ENCODE measurements around the gene IGSF3. TPM values are rescaled to one million over a fixed set of nuclear protein-coding genes. Genes with fewer than 3 reads are reported as not detected.
A peak's percentile ranks its signal among the peaks of the same experiment; 100 is the strongest.

IGSF3 gene
- total RNA-seq, 2 donors from 2014 or later = 3.3 to 4.9 TPM

DNA sequence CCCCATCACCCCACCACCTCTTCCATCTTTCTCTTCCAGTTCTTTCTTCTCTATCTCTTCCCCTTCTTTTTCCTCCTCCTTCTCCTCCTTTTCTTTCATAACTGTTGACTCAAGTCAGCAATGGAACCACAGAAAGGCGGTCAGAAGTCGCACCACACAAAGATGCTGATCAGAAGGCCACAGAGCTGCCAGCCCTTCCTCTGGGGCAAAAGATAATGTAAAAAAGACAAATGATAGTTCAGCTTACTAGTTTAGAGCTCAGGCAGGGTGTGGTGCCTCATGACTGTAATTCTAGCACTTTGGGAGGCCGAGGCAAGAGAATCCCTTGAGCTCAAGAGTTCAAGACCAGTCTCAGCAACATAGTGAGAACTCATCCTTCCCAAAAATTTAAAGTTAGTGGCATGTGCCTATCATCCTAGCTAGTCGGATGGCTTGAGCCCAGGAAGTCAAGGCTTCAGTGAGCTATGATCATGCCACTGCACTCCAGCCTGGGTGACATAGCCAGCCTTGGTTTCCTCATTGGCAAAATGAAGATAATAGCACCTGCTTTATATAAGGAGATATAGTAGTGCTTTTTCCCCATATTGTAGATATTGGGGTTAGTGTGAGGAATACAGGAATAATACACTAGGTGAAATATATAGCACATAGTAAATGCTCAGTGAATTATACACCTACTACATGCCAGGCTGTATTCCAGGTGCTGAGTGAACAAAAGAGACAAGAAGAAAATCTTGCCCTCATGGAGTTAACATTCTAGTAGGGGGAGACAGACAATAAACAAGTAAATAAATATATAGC, 12.5 kb upstream of the IGSF3 start:
- ATAC-seq (replicated peaks in 1 of 2) (no peak), DNase-seq (no peak)
- peaks cover 22% of the 10 kb centered on the region for H3K27me3 Mint-ChIP-seq (ENCODE audit: low read depth)
- no peak overlapping the region for H3K27ac Mint-ChIP-seq
- no peaks in the 10 kb centered on the region for H3K4me1 Mint-ChIP-seq (ENCODE audit: low read depth)
- H3K9me3 Mint-ChIP-seq = no peaks in the 10 kb centered on the region
- no peaks in the 10 kb centered on the region for H3K36me3 Mint-ChIP-seq (ENCODE audit: insufficient read depth in 2 of 2)
- no peak overlapping the region for H3K4me3 Mint-ChIP-seq

GRCh38 chr1:116679091-116679827, 11.7 kb upstream of the IGSF3 start:
- DNase-seq (no peak), ATAC-seq (replicated peaks in 1 of 2) (no peak)
- Mint-ChIP-seq H3K36me3 (ENCODE audit: insufficient read depth in 2 of 2) (no peaks in the 10 kb centered on the region), H3K27me3 (ENCODE audit: low read depth) (peaks cover 29% of the 10 kb centered on the region), H3K4me3 (no peak overlapping the region), H3K9me3 (no peaks in the 10 kb centered on the region), H3K4me1 (ENCODE audit: low read depth) (no peaks in the 10 kb centered on the region), H3K27ac (no peak overlapping the region)

GRCh38 chr1:116678732-116679090, 11.2 kb upstream of the IGSF3 start:
- Mint-ChIP-seq H3K27me3 (ENCODE audit: low read depth) (peaks cover 35% of the 10 kb centered on the region), H3K9me3 (no peaks in the 10 kb centered on the region), H3K36me3 (ENCODE audit: insufficient read depth in 2 of 2) (no peaks in the 10 kb centered on the region)

GRCh38 chr1:116677474-116678062, 10.0 kb upstream of the IGSF3 start:
- Mint-ChIP-seq H3K4me1 (ENCODE audit: low read depth) (peaks cover 3% of the 10 kb centered on the region), H3K9me3 (no peaks in the 10 kb centered on the region)

More at GRCh38 chr1:116678732-116679090, 11.2 kb upstream of the IGSF3 start:
- Mint-ChIP-seq H3K4me1 (ENCODE audit: low read depth) (no peaks in the 10 kb centered on the region), H3K27ac (no peak overlapping the region), H3K4me3 (no peak overlapping the region)
- no peak for DNase-seq
- no peak for ATAC-seq (replicated peaks in 1 of 2)

GRCh38 chr1:116676291-116676690, 8.8 kb upstream of the IGSF3 start:
- H3K4me1 Mint-ChIP-seq (ENCODE audit: low read depth) = peaks cover 7% of the 10 kb centered on the region
- no peaks in the 10 kb centered on the region for H3K9me3 Mint-ChIP-seq
- no peaks in the 10 kb centered on the region for H3K36me3 Mint-ChIP-seq (ENCODE audit: insufficient read depth in 2 of 2)
- DNase-seq (no peak), ATAC-seq (replicated peaks in 1 of 2) (no peak)
- no peak overlapping the region for H3K27ac Mint-ChIP-seq
- peaks cover 49% of the 10 kb centered on the region for H3K27me3 Mint-ChIP-seq (ENCODE audit: low read depth)
- no peak overlapping the region for H3K4me3 Mint-ChIP-seq

More at GRCh38 chr1:116677474-116678062, 10.0 kb upstream of the IGSF3 start:
- ATAC-seq (replicated peaks in 1 of 2) = no peak
- DNase-seq = no peak
- Mint-ChIP-seq H3K4me3 (no peak overlapping the region), H3K27ac (no peak overlapping the region), H3K36me3 (ENCODE audit: insufficient read depth in 2 of 2) (no peaks in the 10 kb centered on the region), H3K27me3 (ENCODE audit: low read depth) (peaks cover 46% of the 10 kb centered on the region)

DNA sequence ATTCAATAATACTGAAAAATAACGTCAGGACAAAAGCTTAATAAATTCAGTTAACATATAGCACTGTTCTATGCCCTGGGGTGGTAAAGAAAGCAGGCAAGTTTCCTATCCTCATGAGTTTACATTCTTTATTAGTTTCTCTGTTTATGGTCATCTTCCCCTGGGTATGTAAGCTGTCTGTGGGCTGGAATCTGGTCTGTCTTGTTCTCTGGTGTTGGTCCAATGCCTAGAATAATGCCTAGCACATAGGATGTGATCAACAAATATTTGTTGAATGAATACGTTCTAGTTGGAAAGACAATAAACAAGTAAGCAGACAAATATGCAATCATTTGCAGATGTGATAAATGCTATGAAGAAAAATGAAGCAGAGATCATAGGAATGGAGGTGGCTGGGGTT, 7.2 kb upstream of the IGSF3 start:
- no peak for ATAC-seq (replicated peaks in 1 of 2)
- no peak overlapping the region for H3K4me3 Mint-ChIP-seq

GRCh38 chr1:116674011-116674531, 6.5 kb upstream of the IGSF3 start:
- Mint-ChIP-seq H3K36me3 (ENCODE audit: insufficient read depth in 2 of 2) (no peaks in the 10 kb centered on the region), H3K9me3 (no peaks in the 10 kb centered on the region), H3K4me3 (no peak overlapping the region), H3K27me3 (ENCODE audit: low read depth) (peaks cover 58% of the 10 kb centered on the region), H3K27ac (no peak overlapping the region), H3K4me1 (ENCODE audit: low read depth) (peaks cover 7% of the 10 kb centered on the region)
- DNase-seq (no peak), ATAC-seq (replicated peaks in 1 of 2) (no peak)

More for the DNA sequence above, 7.2 kb upstream of the IGSF3 start:
- Mint-ChIP-seq H3K27ac (no peak overlapping the region), H3K4me1 (ENCODE audit: low read depth) (peaks cover 7% of the 10 kb centered on the region), H3K36me3 (ENCODE audit: insufficient read depth in 2 of 2) (no peaks in the 10 kb centered on the region), H3K27me3 (ENCODE audit: low read depth) (peaks cover 57% of the 10 kb centered on the region), H3K9me3 (no peaks in the 10 kb centered on the region)
- DNase-seq = no peak

DNA sequence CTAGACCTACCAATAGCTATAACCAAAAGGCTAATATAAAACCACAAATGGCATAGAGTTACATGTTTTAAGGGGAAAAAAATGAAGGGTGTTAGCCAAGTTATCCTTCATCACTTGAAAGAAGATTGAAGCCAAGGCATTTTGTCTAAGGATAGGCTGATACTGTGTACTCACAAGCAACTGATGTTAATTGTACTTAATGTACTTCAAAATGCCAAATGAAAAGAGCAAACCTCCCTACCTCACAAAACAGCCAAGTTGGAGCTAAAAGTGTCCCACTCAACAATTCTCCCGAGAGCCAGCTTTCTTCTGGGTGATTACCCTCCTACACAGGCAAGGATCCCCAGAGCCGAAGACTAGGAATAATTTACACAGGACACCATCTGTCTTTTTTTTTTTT, 4.4 kb upstream of the IGSF3 start:
- Mint-ChIP-seq H3K36me3 (ENCODE audit: insufficient read depth in 2 of 2) (no peaks in the 10 kb centered on the region), H3K27ac (no peak overlapping the region), H3K4me1 (ENCODE audit: low read depth) (peaks cover 7% of the 10 kb centered on the region), H3K9me3 (no peaks in the 10 kb centered on the region), H3K4me3 (no peak overlapping the region), H3K27me3 (ENCODE audit: low read depth) (peaks cover 57% of the 10 kb centered on the region)
- DNase-seq (no peak), ATAC-seq (replicated peaks in 1 of 2) (no peak)

DNA sequence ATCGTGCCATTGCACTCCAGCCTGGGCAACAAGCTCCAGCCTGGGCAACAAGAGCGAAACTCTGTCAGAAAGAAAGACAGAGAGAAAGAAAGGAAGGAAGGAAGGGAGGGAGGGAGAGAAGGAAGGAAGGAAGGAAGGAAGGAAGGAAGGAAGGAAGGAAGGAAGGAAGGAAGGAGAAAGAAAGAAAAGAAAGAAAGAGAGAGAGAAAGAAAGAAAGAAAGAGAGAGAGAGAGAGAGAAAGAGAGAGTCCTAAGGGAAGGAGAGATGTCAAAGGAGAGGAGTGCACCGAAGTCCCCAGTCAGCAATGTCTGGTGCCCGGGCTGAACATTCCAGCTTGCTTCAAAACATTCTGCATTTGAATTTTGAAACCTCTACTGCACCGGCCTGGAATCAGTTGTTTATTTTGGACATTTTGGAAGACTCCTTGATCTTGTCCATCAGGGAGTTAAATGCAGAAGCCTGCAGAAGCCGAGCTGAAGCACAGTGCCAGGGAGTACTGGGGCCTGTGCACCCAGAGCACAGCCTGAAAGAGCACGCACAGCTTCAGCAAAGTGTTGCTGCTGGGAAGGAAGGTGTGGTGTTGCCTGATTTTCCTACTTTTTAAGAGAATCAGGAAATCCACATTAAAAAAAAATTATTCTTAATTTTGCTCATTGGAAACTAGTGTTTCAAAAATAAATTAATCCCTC, 3.7 kb upstream of the IGSF3 start:
- ATAC-seq (replicated peaks in 1 of 2) (no peak), DNase-seq (no peak)
- H3K27me3 Mint-ChIP-seq (ENCODE audit: low read depth) = peaks cover 64% of the 10 kb centered on the region
- H3K4me1 Mint-ChIP-seq (ENCODE audit: low read depth) = peaks cover 12% of the 10 kb centered on the region
- no peak overlapping the region for H3K4me3 Mint-ChIP-seq
- H3K9me3 Mint-ChIP-seq = no peaks in the 10 kb centered on the region
- H3K27ac Mint-ChIP-seq = no peak overlapping the region
- H3K36me3 Mint-ChIP-seq (ENCODE audit: insufficient read depth in 2 of 2) = no peaks in the 10 kb centered on the region

GRCh38 chr1:116668277-116668676, 744 bp upstream of the IGSF3 start:
- Mint-ChIP-seq H3K4me1 (ENCODE audit: low read depth) (peaks cover 23% of the 10 kb centered on the region), H3K27me3 (ENCODE audit: low read depth) (peaks cover 72% of the 10 kb centered on the region)

DNA sequence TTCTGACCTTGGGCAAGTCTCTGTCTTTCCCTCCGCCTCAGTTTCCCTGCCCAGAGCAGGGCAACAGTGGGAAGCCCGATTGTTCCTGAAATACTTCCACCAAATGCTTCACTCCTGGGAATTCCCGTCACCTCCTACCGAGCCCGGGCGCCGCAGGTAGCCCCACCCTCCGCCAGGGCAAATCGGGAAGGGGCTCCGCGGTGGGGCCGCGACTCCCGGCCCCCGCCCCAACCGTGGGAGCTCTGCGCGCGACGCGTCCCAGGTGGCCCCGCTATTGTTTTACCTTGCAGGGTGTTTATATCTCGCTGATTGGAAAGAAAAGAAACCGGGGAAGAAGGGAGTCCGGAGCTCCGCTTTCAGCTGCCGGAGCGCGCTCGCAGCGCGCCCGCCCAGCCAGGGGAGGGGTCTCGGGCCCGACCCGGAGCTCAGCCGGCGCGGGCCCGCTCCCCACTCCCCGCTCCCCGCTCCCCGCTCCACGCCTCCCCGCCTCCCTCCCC, 407 bp downstream of the IGSF3 start:
- peaks cover 72% of the 10 kb centered on the region for H3K27me3 Mint-ChIP-seq (ENCODE audit: low read depth)
- peak in 1 of 2 donors; percentile 31 for ATAC-seq (replicated peaks in 1 of 2)

More at GRCh38 chr1:116668277-116668676, 744 bp upstream of the IGSF3 start:
- Mint-ChIP-seq H3K9me3 (no peaks in the 10 kb centered on the region), H3K4me3 (peak overlapping the region; percentile 55 to 70), H3K27ac (no peak overlapping the region), H3K36me3 (ENCODE audit: insufficient read depth in 2 of 2) (no peaks in the 10 kb centered on the region)
- no peak for DNase-seq
- no peak for ATAC-seq (replicated peaks in 1 of 2)

DNA sequence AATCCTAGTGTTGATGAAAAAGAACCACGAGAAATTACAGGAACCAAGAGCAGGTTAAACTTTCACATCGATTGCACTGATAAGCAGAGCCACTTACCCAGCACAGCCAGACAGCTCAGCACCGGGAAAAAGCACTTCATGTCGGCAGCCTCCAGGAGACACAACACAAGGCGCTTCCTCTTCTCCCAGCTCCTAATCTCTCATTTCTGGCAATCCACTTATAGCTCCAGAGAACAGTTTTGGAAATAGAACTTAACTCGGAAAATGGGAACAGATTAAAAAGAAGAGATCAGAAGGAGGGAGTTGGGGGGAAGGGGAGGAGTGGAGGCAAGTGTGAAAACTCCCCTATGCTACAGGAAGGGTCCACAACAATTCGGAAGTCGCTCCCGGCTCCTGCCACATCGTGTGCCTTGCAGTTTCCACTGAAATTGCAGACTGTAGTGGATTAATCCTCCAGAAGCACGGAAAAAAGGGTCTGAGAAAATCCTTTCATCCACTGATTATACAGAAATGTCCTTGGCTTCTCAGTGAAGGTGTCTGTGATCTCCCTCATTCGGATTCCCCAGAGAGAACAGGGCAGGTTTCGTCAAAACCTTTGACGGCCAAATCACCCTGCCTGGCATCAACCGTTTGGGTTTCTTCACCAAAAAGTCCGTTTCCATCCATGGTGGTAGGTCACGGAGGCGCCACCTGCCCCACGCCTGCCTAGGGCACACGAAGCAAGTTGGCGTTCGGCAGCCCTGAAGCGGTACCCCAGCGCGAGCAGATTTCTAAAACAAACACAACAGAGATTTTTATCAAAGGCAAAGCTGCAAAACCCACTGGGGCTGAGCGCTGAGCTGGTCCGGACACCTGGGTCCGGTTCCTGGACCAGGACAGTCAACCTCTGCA, 1.1 kb downstream of the IGSF3 start:
- DNase-seq (peak in 1 of 2 donors; percentile 11), ATAC-seq (replicated peaks in 1 of 2) (peak; percentile 11 to 21)
- no peaks in the 10 kb centered on the region for H3K9me3 Mint-ChIP-seq
- no peak overlapping the region for H3K27ac Mint-ChIP-seq
- no peaks in the 10 kb centered on the region for H3K36me3 Mint-ChIP-seq (ENCODE audit: insufficient read depth in 2 of 2)
- peak overlapping the region; percentile 73 to 76 for H3K4me3 Mint-ChIP-seq
- peaks cover 16% of the 10 kb centered on the region for H3K4me1 Mint-ChIP-seq (ENCODE audit: low read depth)
- peaks cover 72% of the 10 kb centered on the region for H3K27me3 Mint-ChIP-seq (ENCODE audit: low read depth)

More for the DNA sequence above, 407 bp downstream of the IGSF3 start:
- Mint-ChIP-seq H3K36me3 (ENCODE audit: insufficient read depth in 2 of 2) (no peaks in the 10 kb centered on the region), H3K4me1 (ENCODE audit: low read depth) (peaks cover 16% of the 10 kb centered on the region), H3K27ac (no peak overlapping the region), H3K9me3 (no peaks in the 10 kb centered on the region), H3K4me3 (peak overlapping the region; percentile 73 to 76)
- peak in 1 of 2 donors; percentile 5 for DNase-seq

Data from activated T-cell treated with anti-CD3 and anti-CD28 coated beads, Interleukin-2, amount 50 U/mL, for 72 hours (primary cell).